GM10266 (cell line): ENCODE measurements around the gene IPO11.
"Not testable (repeated sequence)": the region's sequence is repeated elsewhere in the genome, so short reads cannot be mapped to it uniquely, and the experiment has no call there.

Experiments used
- DNase-seq: peaks from one replicate; pipeline ENCODE4 v3.0.0; 2012; ENCODE audit errors: extremely low spot score
- TF ChIP-seq, protein P1 (sequence below): IDR thresholded peaks from 2 replicates; pipeline ENCODE4 v1.5.1; 2012; ENCODE audit warnings: mild to moderate bottlenecking, low read depth; ENCODE audit not compliant: control insufficient read depth, insufficient read depth; ENCODE audit errors: missing control alignments

The IPO11 gene

DNA sequence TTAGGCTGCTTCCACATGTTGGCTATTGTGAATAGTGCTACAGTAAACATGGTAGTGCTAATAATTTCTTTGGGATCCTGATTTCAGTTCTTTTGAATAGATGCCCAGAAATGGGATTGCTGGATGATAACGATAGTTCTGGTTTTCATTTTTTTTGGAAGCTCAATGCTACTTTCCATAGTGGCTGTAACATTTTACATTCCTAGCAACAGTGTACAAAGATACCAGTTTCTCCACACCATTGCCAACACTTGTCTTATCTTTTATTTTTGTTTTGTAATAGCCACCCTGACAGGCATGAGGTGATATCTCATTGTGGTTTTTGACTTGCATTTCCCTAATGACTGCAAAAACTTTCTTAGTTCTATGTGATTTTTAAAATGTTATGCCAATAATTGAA, 97.2 kb downstream of the IPO11 start:
- no peak for DNase-seq
- TF ChIP-seq, protein P1, sequence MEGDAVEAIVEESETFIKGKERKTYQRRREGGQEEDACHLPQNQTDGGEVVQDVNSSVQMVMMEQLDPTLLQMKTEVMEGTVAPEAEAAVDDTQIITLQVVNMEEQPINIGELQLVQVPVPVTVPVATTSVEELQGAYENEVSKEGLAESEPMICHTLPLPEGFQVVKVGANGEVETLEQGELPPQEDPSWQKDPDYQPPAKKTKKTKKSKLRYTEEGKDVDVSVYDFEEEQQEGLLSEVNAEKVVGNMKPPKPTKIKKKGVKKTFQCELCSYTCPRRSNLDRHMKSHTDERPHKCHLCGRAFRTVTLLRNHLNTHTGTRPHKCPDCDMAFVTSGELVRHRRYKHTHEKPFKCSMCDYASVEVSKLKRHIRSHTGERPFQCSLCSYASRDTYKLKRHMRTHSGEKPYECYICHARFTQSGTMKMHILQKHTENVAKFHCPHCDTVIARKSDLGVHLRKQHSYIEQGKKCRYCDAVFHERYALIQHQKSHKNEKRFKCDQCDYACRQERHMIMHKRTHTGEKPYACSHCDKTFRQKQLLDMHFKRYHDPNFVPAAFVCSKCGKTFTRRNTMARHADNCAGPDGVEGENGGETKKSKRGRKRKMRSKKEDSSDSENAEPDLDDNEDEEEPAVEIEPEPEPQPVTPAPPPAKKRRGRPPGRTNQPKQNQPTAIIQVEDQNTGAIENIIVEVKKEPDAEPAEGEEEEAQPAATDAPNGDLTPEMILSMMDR: no peak

DNA sequence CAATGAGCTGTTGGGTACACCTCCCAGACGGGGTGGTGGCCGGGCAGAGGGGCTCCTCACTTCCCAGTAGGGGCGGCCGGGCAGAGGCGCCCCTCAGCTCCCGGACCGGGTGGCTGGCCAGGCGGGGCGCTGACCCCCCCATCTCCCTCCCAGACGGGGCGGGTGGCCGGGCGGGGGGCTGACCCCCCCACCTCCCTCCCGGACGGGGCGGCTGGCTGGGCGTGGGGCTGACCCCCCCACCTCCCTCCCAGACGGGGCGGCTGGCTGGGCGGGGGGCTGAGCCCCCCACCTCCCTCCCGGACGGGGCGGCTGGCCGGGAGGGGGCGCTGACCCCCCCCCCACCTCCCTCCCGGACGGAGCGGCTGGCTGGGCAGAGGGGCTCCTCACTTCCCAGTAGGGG, 100.5 kb downstream of the IPO11 start:
- DNase-seq: not testable (repeated sequence)

DNA sequence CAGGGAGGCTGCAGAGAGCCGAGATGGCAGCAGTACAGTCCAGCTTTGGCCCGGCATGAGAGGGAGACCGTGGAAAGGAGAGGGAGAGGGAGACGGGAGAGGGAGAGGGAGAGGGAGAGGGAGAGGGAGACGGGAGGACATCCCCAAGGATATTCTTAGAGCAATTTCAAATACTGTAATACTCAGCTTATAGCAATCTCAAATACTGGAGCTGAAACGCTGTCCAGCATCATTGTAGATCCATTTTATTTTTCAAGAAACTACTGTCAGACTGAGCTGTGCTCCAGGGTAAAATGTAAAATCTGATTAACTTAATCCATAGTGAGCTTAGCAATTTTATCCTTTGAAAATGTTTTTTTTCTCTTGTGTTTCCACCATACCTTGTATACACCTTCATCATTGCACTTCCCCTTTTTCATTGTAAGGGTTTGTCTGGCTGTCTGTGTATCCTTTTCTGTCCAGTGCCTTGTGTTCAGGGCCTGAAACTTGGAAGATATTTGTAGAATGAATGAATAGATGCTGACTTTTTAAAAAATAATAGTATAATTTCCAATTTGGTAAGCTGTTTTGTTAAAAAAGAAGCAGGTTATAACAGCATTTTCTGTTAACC, 102.1 kb downstream of the IPO11 start:
- DNase-seq: no peak
- TF ChIP-seq, protein P1: no peak

DNA sequence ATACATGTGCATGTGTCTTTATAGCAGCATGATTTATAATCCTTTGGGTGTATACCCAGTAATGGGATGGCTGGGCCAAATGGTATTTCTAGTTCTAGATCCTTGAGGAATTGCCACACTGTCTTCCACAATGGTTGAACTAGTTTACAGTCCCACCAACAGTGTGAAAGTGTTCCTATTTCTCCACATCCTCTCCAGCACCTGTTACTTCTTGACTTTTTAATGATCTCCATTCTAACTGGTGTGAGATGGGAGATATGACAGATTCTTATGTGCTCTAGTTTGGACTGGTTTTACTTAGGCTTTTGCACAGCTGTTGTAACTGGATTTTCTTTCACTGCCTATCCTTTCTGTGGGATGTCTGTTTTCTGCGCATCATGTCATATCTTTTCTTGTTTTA, 108.2 kb downstream of the IPO11 start:
- DNase-seq: not testable (repeated sequence)

DNA sequence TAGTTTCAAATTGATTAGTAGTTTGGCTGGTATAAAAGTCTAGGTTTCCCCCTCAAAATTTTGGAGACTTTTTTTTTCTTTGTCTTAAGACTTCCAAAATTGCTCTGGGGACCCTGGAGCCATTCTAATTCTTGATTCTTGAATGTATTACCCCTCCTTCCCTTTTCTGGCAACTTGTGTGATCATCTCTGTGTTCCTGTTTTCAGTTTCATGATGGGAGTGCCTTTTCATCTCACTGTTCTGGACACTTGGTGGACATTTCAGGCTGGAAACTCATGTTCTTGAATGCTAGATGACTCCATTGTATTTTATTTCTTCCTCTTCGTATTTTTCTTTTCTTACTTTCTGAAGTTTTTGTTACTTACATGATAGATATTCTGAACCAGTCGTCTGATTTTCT, 108.8 kb downstream of the IPO11 start:
- TF ChIP-seq, protein P1: no peak
- DNase-seq: no peak

DNA sequence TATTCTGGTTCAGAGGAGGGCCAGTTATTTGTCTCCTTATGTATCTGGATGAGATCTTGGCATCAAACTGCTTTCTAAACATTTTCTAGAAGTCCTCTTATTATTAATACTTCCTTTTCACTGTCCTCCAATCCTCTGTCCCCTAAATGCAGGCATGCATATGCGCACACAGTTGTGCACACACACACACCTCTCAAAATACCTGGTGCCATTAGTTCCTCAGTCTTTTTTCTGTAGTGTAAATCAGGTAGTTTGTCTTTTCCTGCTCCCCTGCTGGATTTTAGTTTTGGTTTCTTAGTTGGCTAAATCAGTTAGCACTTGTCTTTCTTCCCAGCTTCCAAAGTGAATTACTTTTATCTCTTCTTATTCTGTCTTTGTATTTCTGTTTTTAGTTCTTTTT, 110.2 kb downstream of the IPO11 start:
- TF ChIP-seq, protein P1: no peak
- no peak for DNase-seq

DNA sequence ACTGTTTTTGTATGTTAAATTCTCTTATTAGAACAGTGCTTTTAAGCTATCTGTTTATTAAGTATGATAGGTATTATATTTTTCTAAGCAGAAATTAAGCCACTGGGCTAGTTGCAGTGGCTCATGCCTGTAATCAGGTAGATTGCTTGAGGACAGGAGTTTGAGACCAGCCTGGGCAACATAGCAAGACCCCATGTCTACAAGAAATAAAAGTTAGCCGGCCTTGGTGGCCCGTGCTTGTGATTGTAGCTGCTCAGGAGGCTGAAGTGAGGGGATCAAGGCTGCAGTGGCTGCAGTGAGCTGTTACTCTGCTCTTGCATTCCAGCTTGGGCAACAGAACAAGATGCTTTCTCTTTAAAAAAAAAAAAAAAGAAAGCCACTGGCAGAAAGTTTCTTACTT, 121.0 kb downstream of the IPO11 start:
- DNase-seq: no peak
- TF ChIP-seq, protein P1: no peak

DNA sequence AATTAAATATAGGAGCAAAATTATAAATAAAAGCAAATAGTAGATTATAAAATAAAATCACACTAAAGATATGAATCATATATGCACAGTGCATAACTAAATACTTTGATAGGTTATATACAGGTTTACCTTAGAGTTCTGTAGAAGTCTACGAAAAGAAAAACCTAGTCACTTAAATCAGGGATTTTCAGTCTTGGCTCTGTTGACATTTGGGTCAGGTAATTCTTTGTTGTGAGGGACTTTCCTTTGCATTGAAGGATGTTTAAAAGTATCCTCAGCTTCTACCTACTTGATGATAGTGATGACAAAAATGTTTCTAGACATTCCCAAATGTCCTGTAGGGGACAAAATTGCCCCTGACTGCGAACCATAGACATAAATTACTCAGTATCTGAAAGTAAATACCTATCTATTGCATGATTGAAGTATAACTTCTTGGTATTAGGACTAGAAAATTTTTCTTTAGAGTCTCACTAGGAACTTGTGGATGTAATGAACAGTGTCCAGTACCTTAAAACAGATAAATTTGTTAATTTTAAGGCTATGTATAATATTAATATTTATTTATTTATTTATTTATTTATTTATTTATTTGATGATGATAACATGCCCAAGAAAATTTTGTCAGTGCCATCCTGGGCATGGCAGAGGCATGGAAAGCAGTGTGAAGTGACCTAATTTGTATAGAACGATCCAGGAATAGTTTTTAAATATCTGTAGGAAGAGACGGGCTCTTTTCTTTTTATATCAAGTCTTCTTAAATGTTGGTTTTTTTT, 122.1 kb downstream of the IPO11 start:
- TF ChIP-seq, protein P1: no peak
- DNase-seq: no peak
